ENCODE results near the gene ST8SIA1.

ST8SIA1 gene

DNA sequence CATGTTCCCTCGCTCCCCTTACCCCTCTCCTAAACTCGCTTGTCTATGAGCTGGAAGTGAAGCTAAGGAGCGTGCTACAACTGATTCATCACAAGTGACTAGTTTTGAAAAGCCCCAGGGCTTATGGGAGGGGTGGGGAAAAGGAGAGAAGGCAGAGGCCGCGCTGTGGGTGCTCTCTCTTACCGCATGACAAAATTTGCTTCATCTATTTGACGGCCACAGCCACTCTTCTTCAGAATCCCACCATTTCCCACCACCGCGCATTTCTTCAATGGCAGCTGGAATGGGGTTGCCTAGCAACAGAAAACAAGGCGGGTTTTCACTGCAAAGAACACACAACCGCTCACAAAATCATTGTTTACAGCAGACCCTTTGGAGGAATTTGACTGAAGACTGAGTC, 79.4 kb downstream of the ST8SIA1 start:
- no peaks in the 10 kb centered on the region for H3K27me3 ChIP-seq (ENCODE audit: low read length)
- no peaks in the 10 kb centered on the region for H3K9me3 ChIP-seq (ENCODE audit: insufficient read depth, low read length)
- H4K20me1 ChIP-seq (ENCODE audit: low read depth, low read length) = no peaks in the 10 kb centered on the region
- H3K4me3 ChIP-seq (ENCODE audit: insufficient read depth, low read length, poor library complexity, severe bottlenecking) = no peak overlapping the region
- H3K36me3 ChIP-seq (ENCODE audit: low read length) = no peaks in the 10 kb centered on the region
- H3K27ac ChIP-seq (ENCODE audit: low read depth, low read length) = no peak overlapping the region
- TF ChIP-seq, protein P1, sequence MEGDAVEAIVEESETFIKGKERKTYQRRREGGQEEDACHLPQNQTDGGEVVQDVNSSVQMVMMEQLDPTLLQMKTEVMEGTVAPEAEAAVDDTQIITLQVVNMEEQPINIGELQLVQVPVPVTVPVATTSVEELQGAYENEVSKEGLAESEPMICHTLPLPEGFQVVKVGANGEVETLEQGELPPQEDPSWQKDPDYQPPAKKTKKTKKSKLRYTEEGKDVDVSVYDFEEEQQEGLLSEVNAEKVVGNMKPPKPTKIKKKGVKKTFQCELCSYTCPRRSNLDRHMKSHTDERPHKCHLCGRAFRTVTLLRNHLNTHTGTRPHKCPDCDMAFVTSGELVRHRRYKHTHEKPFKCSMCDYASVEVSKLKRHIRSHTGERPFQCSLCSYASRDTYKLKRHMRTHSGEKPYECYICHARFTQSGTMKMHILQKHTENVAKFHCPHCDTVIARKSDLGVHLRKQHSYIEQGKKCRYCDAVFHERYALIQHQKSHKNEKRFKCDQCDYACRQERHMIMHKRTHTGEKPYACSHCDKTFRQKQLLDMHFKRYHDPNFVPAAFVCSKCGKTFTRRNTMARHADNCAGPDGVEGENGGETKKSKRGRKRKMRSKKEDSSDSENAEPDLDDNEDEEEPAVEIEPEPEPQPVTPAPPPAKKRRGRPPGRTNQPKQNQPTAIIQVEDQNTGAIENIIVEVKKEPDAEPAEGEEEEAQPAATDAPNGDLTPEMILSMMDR (IDR thresholded peaks at IDR 0.05; ENCODE audit: insufficient read depth, low read length, poor library complexity, severe bottlenecking) = no peak
- TF ChIP-seq EZH2phosphoT487 (conservative IDR thresholded peaks at IDR 0.05; ENCODE audit: low read length) = no peak
- H3K9me2 ChIP-seq (replicated peaks; ENCODE audit: insufficient read depth, low read length) = no peaks in the 10 kb centered on the region
- H3K4me2 ChIP-seq (ENCODE audit: low read depth, low read length, poor library complexity, severe bottlenecking) = no peak overlapping the region
- no peak overlapping the region for H2AFZ ChIP-seq (ENCODE audit: low read depth, low read length, severe bottlenecking)
- no peaks in the 10 kb centered on the region for H3K79me2 ChIP-seq (ENCODE audit: insufficient read depth, low read length)
- H3K9ac ChIP-seq (ENCODE audit: low read length) = no peak overlapping the region
- no peaks in the 10 kb centered on the region for H3F3A ChIP-seq (ENCODE audit: insufficient read depth)

DNA sequence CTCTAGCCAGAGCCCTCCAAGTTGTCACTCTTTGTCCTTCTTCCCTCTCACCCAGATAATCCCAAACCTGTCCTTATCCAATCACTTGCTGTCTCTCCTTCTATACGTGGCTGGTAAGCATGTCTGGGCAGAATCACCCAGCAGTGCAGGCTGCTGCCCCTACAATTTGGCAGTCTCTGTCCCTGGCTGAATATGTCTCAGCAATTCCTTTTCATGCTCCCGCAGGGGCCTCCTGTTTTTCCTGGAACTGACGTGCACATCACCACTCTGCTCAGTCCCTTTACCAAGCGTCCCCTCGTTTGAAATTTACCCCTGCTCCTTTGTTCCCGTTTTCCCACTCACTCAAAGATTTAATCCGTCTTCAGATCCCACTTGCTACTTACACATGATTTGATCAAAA, 80.0 kb downstream of the ST8SIA1 start:
- H2AFZ ChIP-seq (ENCODE audit: low read depth, low read length, severe bottlenecking) = no peak overlapping the region
- H3K9me2 ChIP-seq (replicated peaks; ENCODE audit: insufficient read depth, low read length) = no peaks in the 10 kb centered on the region
- H3K9ac ChIP-seq (ENCODE audit: low read length) = no peak overlapping the region
- no peaks in the 10 kb centered on the region for H3K9me3 ChIP-seq (ENCODE audit: insufficient read depth, low read length)
- H3K27me3 ChIP-seq (ENCODE audit: low read length) = no peaks in the 10 kb centered on the region
- no peak overlapping the region for H3K27ac ChIP-seq (ENCODE audit: low read depth, low read length)
- no peak overlapping the region for H3K4me2 ChIP-seq (ENCODE audit: low read depth, low read length, poor library complexity, severe bottlenecking)
- no peaks in the 10 kb centered on the region for H3F3A ChIP-seq (ENCODE audit: insufficient read depth)
- TF ChIP-seq, protein P1 (IDR thresholded peaks at IDR 0.05; ENCODE audit: insufficient read depth, low read length, poor library complexity, severe bottlenecking) = no peak
- TF ChIP-seq EZH2phosphoT487 (conservative IDR thresholded peaks at IDR 0.05; ENCODE audit: low read length) = no peak
- no peak overlapping the region for H3K4me3 ChIP-seq (ENCODE audit: insufficient read depth, low read length, poor library complexity, severe bottlenecking)
- no peaks in the 10 kb centered on the region for H4K20me1 ChIP-seq (ENCODE audit: low read depth, low read length)
- H3K36me3 ChIP-seq (ENCODE audit: low read length) = no peaks in the 10 kb centered on the region
- H3K79me2 ChIP-seq (ENCODE audit: insufficient read depth, low read length) = no peaks in the 10 kb centered on the region

DNA sequence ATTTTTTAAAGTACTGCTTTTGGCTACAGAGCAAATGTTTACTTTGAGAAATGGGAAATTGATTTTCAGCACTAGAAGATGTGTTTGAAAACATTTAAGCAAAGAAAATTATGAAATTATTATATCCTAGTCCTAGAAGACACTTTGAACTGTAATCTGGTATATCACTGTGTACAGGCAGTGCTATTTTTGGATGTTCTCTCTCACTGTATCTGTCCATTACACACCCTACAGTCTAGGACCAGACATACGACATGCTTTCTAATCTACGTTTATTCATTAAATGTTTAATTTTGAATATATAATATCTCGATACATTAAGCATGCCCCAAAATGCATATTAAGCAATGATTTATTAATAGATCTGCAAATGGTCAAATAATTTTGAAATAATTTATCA, 82.5 kb downstream of the ST8SIA1 start:
- Histone ChIP-seq H3K27ac (ENCODE audit: low read depth, low read length) (no peak overlapping the region), H3K9me2 (replicated peaks; ENCODE audit: insufficient read depth, low read length) (no peaks in the 10 kb centered on the region), H3K79me2 (ENCODE audit: insufficient read depth, low read length) (no peaks in the 10 kb centered on the region), H3K27me3 (ENCODE audit: low read length) (no peaks in the 10 kb centered on the region), H4K20me1 (ENCODE audit: low read depth, low read length) (no peaks in the 10 kb centered on the region), H3K4me3 (ENCODE audit: insufficient read depth, low read length, poor library complexity, severe bottlenecking) (no peak overlapping the region), H3K9ac (ENCODE audit: low read length) (no peak overlapping the region), H3K9me3 (ENCODE audit: insufficient read depth, low read length) (no peaks in the 10 kb centered on the region), H3K36me3 (ENCODE audit: low read length) (no peaks in the 10 kb centered on the region), H3F3A (ENCODE audit: insufficient read depth) (no peaks in the 10 kb centered on the region), H3K4me2 (ENCODE audit: low read depth, low read length, poor library complexity, severe bottlenecking) (no peak overlapping the region), H2AFZ (ENCODE audit: low read depth, low read length, severe bottlenecking) (no peak overlapping the region)
- no peak for TF ChIP-seq EZH2phosphoT487 (conservative IDR thresholded peaks at IDR 0.05; ENCODE audit: low read length)
- TF ChIP-seq, protein P1 (IDR thresholded peaks at IDR 0.05; ENCODE audit: insufficient read depth, low read length, poor library complexity, severe bottlenecking) = no peak

All from SU-DHL-6 (cell line).